HepG2 (cell line): ENCODE results near the gene RAI14. TPM values are rescaled to one million over a fixed set of nuclear protein-coding genes. Genes with fewer than 3 reads are reported as not detected.

Experiments
- ATAC-seq: fragments of 200-7000 bp; cut with Tn5 transposase; 3 replicates; pipeline ENCODE4 v1.9.1; 2020; ENCODE audit warnings: mild to moderate bottlenecking, moderate library complexity
- BruUV-seq: library from RNA; stranded (reverse); fragments of 400-500 nt; replicated peaks from 2 replicates; lab custom pipeline; 2021; lab: Mats Ljungman, UMichigan
- CTCF ChIA-PET: fragments of 300-600 bp; formaldehyde crosslinking; extraction: SDS; loops from one replicate; lab custom pipeline; 2021; ENCODE audit warnings: low total read pairs, inconsistent platforms, low intra/inter-chr PET ratio; lab: Yijun Ruan, JAX
- POLR2A ChIA-PET: fragments of 350-600 bp; sonication (Branson Sonifier 250); formaldehyde crosslinking; loops from one replicate; lab custom pipeline; 2020; ENCODE audit warnings: antibody characterized with exemption, inconsistent platforms; lab: Yijun Ruan, JAX
- DNase-seq: peaks from one replicate; pipeline ENCODE4 v3.0.0-alpha.2; 2015; ENCODE audit warnings: low spot score
- FAIRE-seq: peaks from 3 replicates; lab custom pipeline; 2011; peaks lifted over from hg19 to GRCh38; lab: Jason Lieb, UNC
- H2AFZ ChIP-seq: one replicate; pipeline ENCODE4 v1.6.1; 2011; ENCODE audit warnings: low read length, inconsistent platforms
- H3K27ac ChIP-seq: fragments of 300-600 bp; 3 replicates; pipeline ENCODE4 v1.8.0; 2011; ENCODE audit warnings: mixed run types, mild to moderate bottlenecking, mixed read lengths, low read length, inconsistent platforms; ENCODE audit not compliant: insufficient read depth; ENCODE audit errors: extremely low read length
- H3K27me3 ChIP-seq, 2 experiments: fragments of 200-600 bp in 1 of 2; 2 replicates in 1 of 2; 3 replicates in 1 of 2; pipeline versions ENCODE4 v1.6.0 to v1.8.0; 2011; ENCODE audit warnings: low read length in 2 of 2, mild to moderate bottlenecking in 2 of 2, moderate library complexity in 2 of 2, inconsistent platforms in 1 of 2; ENCODE audit not compliant: insufficient read depth in 2 of 2, control insufficient read depth in 1 of 2
- H3K36me3 ChIP-seq, 2 experiments: fragments of 200-600 bp in 1 of 2; replicated peaks in 1 of 2; 2 replicates in 1 of 2; 3 replicates in 1 of 2; pipeline versions ENCODE4 v1.5.1 to v1.8.0; 2011; ENCODE audit warnings: low read length in 2 of 2, inconsistent platforms in 1 of 2; ENCODE audit not compliant: insufficient read depth in 2 of 2, control insufficient read depth in 1 of 2
- H3K4me1 ChIP-seq: 2 replicates; pipeline ENCODE4 v1.5.1; 2012; ENCODE audit warnings: low read length, inconsistent platforms; ENCODE audit not compliant: insufficient read depth
- H3K4me2 ChIP-seq: 2 replicates; pipeline ENCODE4 v1.6.0; 2011; ENCODE audit warnings: low read depth, low read length, inconsistent platforms
- H3K4me3 ChIP-seq, 3 experiments: fragments of 200-600 bp in 1 of 3; sonication (generic), shearing (Covaris generic) in 1 of 3; replicated peaks in 1 of 3; 2 replicates each; pipeline ENCODE4 v1.5.1; 2011 to 2016; ENCODE audit warnings: low read length in 3 of 3, inconsistent platforms in 2 of 3, low read depth in 2 of 3, mild to moderate bottlenecking in 2 of 3, control low read depth in 1 of 3, mixed read lengths in 1 of 3; ENCODE audit not compliant: insufficient read depth in 1 of 3
- H3K79me2 ChIP-seq: one replicate; pipeline ENCODE4 v1.6.1; 2011; ENCODE audit warnings: low read length, inconsistent platforms; ENCODE audit not compliant: insufficient read depth
- H3K9ac ChIP-seq: 2 replicates; pipeline ENCODE4 v1.6.0; 2011; ENCODE audit warnings: mild to moderate bottlenecking, low read depth, low read length, inconsistent platforms; ENCODE audit not compliant: insufficient read depth
- H3K9me3 ChIP-seq: 2 replicates; pipeline ENCODE4 v1.5.1; 2012; ENCODE audit warnings: mild to moderate bottlenecking, low read length
- H4K20me1 ChIP-seq: 2 replicates; pipeline ENCODE4 v1.6.0; 2011; ENCODE audit warnings: inconsistent platforms, mild to moderate bottlenecking, low read length, moderate library complexity; ENCODE audit not compliant: insufficient read depth
- MLLT10 ChIP-seq: sonication (generic); formaldehyde crosslinking; IDR thresholded peaks from 2 replicates; pipeline ENCODE4 v1.4.0; 2020; ENCODE audit warnings: missing genetic modification reagents
- WGBS: methylation state at CpG from one replicate; pipeline ENCODE4 v1.1.6; 2017; ENCODE audit warnings: low lambda C conversion rate; 5-methylcytosine and 5-hydroxymethylcytosine counted together
- in situ Hi-C: cut with HindIII; loops from 2 replicates; pipeline ENCODE4 v1.10.0; 2017; ENCODE audit warnings: low pct_unique_long_range_greater_than_20kb; ENCODE audit not compliant: extremely low pct_ligation_motif_present
- intact Hi-C: fragments of 100-400 bp; cut with micrococcal nuclease; formaldehyde crosslinking; loops from one replicate; pipeline ENCODE4 v1.10.0; 2022; ENCODE audit not compliant: unreplicated experiment
- polyA plus RNA-seq, 8 experiments: library from polyadenylated mRNA; depleted of rRNA in 3 of 8; stranded (reverse) in 7 of 8; unstranded in 1 of 8; fragments of >200 nt; fragmentation: Illumina TruSeq in 4 of 8; extraction: Trizol in 4 of 8; gene quantifications; 2 replicates each; pipeline versions ENCODE4 v1.2.1 to v1.2.3, GENCODE V29; 2011 to 2016; ENCODE audit warnings: low read depth in 4 of 8, missing spikeins in 1 of 8, mixed read lengths in 1 of 8; ENCODE audit not compliant: insufficient read depth in 1 of 8
- total RNA-seq, 5 experiments: library from RNA; depleted of rRNA; stranded (reverse); fragments of >200 nt; fragmentation: Illumina TruSeq; extraction: Trizol; gene quantifications; 2 replicates each; pipeline ENCODE4 v1.2.3, GENCODE V29; 2016; ENCODE audit warnings: low read depth in 1 of 5
- TF ChIP-seq, protein P1 (sequence below): fragments of 450-650 bp; IDR thresholded peaks from 2 replicates; pipeline ENCODE4 v1.6.1; 2017; ENCODE audit warnings: mild to moderate bottlenecking
- TF ChIP-seq, protein P2 (sequence below): sonication (generic); formaldehyde crosslinking; IDR thresholded peaks from 2 replicates; pipeline ENCODE4 v1.5.1; 2020; ENCODE audit warnings: mild to moderate bottlenecking, missing genetic modification reagents, borderline replicate concordance
- TF ChIP-seq, protein P3 (sequence below): IDR thresholded peaks from 2 replicates; pipeline ENCODE4 v1.6.1; 2016; ENCODE audit warnings: low read depth

RAI14 gene
- total and polyA plus RNA-seq, 2 of the 13 experiments (the other 11 are each of a cell fraction or from before 2014, with no cell fraction given): 12.6 to 18.2 TPM

DNA sequence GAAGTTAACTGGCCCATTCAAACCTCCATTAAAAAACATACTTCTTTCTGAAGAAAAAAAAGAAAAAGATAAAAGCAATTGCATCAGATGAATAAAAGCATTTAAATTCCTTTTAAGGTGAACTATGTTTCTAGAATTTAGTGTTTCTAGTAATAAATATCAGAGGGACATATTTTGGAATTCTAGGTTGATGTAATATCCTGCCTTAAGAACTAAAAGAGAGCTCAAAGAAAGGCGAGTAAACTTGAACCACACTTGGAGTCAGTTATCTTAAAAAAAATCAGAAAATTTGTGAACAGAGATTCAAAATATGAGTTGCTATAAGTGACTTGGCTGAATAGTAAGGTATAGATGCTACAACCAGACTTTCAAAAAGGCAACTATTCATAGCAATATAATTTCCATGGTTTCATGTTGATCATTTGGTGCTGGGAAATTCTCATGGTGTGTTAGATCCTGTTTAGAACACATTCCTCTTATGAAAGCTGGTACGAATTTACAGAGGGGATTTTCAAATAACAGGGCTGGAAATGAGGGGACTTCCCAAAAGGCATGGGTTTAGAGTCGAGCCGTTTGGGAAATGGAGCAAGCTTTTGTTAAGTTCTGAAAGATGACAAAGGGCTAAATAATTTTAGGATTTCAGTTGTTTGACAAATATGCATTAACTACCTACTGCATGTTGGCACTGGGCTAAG, 37.6 kb upstream of the RAI14 start:
- in situ Hi-C loops (no loop called here), intact Hi-C loops (no loop called here)
- no peak overlapping the region for H3K4me3 ChIP-seq
- no peak for ATAC-seq
- no peaks in the 10 kb centered on the region for H3K9me3 ChIP-seq
- H4K20me1 ChIP-seq: no peaks in the 10 kb centered on the region
- WGBS: 27% methylated on average over 4 of the region's 4 CpGs
- DNase-seq: no peak
- H3K4me2 ChIP-seq: no peak overlapping the region
- H2AFZ ChIP-seq: no peak overlapping the region
- no peaks in the 10 kb centered on the region; a peak in 1 of 5 replicates for H3K27me3 ChIP-seq
- no peaks in the 10 kb centered on the region for H3K4me1 ChIP-seq
- POLR2A ChIA-PET: no interaction called here
- no peaks in the 10 kb centered on the region for H3K36me3 ChIP-seq
- no TSS peak for BruUV-seq
- H3K79me2 ChIP-seq: no peaks in the 10 kb centered on the region
- CTCF ChIA-PET: no interaction called here
- no peak for TF ChIP-seq MLLT10
- TF ChIP-seq, protein P1, sequence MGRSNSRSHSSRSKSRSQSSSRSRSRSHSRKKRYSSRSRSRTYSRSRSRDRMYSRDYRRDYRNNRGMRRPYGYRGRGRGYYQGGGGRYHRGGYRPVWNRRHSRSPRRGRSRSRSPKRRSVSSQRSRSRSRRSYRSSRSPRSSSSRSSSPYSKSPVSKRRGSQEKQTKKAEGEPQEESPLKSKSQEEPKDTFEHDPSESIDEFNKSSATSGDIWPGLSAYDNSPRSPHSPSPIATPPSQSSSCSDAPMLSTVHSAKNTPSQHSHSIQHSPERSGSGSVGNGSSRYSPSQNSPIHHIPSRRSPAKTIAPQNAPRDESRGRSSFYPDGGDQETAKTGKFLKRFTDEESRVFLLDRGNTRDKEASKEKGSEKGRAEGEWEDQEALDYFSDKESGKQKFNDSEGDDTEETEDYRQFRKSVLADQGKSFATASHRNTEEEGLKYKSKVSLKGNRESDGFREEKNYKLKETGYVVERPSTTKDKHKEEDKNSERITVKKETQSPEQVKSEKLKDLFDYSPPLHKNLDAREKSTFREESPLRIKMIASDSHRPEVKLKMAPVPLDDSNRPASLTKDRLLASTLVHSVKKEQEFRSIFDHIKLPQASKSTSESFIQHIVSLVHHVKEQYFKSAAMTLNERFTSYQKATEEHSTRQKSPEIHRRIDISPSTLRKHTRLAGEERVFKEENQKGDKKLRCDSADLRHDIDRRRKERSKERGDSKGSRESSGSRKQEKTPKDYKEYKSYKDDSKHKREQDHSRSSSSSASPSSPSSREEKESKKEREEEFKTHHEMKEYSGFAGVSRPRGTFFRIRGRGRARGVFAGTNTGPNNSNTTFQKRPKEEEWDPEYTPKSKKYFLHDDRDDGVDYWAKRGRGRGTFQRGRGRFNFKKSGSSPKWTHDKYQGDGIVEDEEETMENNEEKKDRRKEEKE: no peak
- TF ChIP-seq, protein P2, sequence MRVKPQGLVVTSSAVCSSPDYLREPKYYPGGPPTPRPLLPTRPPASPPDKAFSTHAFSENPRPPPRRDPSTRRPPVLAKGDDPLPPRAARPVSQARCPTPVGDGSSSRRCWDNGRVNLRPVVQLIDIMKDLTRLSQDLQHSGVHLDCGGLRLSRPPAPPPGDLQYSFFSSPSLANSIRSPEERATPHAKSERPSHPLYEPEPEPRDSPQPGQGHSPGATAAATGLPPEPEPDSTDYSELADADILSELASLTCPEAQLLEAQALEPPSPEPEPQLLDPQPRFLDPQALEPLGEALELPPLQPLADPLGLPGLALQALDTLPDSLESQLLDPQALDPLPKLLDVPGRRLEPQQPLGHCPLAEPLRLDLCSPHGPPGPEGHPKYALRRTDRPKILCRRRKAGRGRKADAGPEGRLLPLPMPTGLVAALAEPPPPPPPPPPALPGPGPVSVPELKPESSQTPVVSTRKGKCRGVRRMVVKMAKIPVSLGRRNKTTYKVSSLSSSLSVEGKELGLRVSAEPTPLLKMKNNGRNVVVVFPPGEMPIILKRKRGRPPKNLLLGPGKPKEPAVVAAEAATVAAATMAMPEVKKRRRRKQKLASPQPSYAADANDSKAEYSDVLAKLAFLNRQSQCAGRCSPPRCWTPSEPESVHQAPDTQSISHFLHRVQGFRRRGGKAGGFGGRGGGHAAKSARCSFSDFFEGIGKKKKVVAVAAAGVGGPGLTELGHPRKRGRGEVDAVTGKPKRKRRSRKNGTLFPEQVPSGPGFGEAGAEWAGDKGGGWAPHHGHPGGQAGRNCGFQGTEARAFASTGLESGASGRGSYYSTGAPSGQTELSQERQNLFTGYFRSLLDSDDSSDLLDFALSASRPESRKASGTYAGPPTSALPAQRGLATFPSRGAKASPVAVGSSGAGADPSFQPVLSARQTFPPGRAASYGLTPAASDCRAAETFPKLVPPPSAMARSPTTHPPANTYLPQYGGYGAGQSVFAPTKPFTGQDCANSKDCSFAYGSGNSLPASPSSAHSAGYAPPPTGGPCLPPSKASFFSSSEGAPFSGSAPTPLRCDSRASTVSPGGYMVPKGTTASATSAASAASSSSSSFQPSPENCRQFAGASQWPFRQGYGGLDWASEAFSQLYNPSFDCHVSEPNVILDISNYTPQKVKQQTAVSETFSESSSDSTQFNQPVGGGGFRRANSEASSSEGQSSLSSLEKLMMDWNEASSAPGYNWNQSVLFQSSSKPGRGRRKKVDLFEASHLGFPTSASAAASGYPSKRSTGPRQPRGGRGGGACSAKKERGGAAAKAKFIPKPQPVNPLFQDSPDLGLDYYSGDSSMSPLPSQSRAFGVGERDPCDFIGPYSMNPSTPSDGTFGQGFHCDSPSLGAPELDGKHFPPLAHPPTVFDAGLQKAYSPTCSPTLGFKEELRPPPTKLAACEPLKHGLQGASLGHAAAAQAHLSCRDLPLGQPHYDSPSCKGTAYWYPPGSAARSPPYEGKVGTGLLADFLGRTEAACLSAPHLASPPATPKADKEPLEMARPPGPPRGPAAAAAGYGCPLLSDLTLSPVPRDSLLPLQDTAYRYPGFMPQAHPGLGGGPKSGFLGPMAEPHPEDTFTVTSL (CRISPR knock-in tag): no peak
- TF ChIP-seq, protein P3, sequence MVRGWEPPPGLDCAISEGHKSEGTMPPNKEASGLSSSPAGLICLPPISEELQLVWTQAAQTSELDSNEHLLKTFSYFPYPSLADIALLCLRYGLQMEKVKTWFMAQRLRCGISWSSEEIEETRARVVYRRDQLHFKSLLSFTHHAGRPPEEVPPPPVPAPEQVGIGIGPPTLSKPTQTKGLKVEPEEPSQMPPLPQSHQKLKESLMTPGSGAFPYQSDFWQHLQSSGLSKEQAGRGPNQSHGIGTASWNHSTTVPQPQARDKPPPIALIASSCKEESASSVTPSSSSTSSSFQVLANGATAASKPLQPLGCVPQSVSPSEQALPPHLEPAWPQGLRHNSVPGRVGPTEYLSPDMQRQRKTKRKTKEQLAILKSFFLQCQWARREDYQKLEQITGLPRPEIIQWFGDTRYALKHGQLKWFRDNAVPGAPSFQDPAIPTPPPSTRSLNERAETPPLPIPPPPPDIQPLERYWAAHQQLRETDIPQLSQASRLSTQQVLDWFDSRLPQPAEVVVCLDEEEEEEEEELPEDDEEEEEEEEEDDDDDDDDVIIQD (CRISPR knock-in tag): no peak
- H3K9ac ChIP-seq: no peak overlapping the region
- no peak for FAIRE-seq
- H3K27ac ChIP-seq: no peak overlapping the region
